NT2/D1 (cell line): Measurements from ENCODE around the gene CPEB1.

Source experiments
- SUZ12 ChIP-seq: IDR thresholded peaks from 2 replicates; pipeline ENCODE4 v1.6.1; 2011; ENCODE audit not compliant: insufficient read length, insufficient read depth; ENCODE audit errors: extremely low read depth
- YY1 ChIP-seq: IDR thresholded peaks from 2 replicates; pipeline ENCODE4 v1.6.1; 2011; ENCODE audit not compliant: insufficient read length, insufficient read depth
- ZNF274 ChIP-seq: IDR thresholded peaks from 2 replicates; pipeline ENCODE4 v1.6.1; 2011; ENCODE audit warnings: mild to moderate bottlenecking, low read depth, low read length

DNA sequence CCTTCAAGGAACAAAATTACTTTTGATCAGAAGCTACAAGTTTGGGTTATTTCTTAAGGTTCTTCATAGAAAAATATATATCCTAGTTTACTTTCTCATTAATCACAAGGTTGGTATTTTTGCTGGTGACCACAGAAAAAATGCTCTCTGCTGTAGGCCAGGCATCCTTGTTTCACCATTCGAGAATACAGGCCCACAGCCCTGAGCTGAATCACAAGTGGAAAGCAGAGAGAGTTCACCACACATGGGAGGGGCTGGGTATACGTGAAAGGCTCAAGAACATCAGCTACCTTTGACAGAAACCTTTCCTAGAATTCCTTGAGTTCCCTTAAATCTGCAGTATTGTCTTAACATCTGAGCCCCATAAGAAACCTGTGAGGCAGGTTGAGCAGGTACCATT, 23.2 kb downstream of the CPEB1 start:
- TF ChIP-seq ZNF274 (no peak), YY1 (no peak), SUZ12 (no peak)
